Prostate gland (tissue), 2 donors: ENCODE results near the gene KLHL24.
"Not testable (repeated sequence)": the region's sequence is repeated elsewhere in the genome, so short reads cannot be mapped to it uniquely, and the experiment has no call there.

Source experiments
- POLR2A ChIP-seq: fragments of 450-650 bp; IDR thresholded peaks from one replicate; pipeline ENCODE4 v1.6.1; 2016; ENCODE audit warnings: antibody characterized with exemption, mild to moderate bottlenecking
- TF ChIP-seq, protein P1 (sequence below), 4 experiments: fragments of 200-600 bp in 2 of 4; fragments of 450-650 bp in 2 of 4; sonication (generic) in 2 of 4; IDR thresholded peaks; 1 replicate in 3 of 4; 2 replicates in 1 of 4; pipeline ENCODE4 v1.5.1; 2016 to 2019; ENCODE audit warnings: antibody characterized with exemption in 4 of 4, mild to moderate bottlenecking in 2 of 4, moderate library complexity in 2 of 4

DNA sequence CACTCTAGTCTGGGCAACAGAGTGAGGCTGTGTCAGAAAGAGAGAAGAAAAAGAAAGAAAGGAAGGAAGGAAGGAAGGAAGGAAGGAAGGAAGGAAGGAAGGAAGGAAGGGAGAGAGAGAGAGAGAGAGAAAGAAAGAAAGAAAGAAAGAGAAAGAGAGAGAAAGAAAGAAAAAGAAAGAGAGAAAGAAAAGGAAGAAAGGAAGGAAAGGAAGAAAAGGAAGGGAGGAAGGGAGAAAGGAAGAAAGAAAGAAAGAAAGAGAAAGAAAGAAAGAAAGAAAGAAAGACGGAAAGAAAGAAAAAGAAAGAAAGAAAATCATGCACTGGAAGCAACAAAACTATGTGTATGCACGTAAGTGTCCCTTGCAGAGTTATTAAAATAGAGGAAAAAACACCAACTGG is 12.9 kb upstream of the KLHL24 start:
- TF ChIP-seq, protein P1, sequence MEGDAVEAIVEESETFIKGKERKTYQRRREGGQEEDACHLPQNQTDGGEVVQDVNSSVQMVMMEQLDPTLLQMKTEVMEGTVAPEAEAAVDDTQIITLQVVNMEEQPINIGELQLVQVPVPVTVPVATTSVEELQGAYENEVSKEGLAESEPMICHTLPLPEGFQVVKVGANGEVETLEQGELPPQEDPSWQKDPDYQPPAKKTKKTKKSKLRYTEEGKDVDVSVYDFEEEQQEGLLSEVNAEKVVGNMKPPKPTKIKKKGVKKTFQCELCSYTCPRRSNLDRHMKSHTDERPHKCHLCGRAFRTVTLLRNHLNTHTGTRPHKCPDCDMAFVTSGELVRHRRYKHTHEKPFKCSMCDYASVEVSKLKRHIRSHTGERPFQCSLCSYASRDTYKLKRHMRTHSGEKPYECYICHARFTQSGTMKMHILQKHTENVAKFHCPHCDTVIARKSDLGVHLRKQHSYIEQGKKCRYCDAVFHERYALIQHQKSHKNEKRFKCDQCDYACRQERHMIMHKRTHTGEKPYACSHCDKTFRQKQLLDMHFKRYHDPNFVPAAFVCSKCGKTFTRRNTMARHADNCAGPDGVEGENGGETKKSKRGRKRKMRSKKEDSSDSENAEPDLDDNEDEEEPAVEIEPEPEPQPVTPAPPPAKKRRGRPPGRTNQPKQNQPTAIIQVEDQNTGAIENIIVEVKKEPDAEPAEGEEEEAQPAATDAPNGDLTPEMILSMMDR (IDR thresholded peaks at IDR 0.05): not testable (repeated sequence)
- not testable (repeated sequence) for TF ChIP-seq POLR2A
